ENCODE data around the gene ZFPL1.
A peak's percentile ranks its signal among the peaks of the same experiment; 100 is the strongest.

ZFPL1 gene

GRCh38 chr11:65119670-65119995 lies 35.6 kb downstream of the ZFPL1 start:
- no peak overlapping the region for H3K4me3 ChIP-seq (ENCODE audit: low read length)
- TF ChIP-seq ZNF274 (IDR thresholded peaks at IDR 0.05; ENCODE audit: low read depth, low read length), result no peak

- TF ChIP-seq ZNF274 (IDR thresholded peaks at IDR 0.05; ENCODE audit: low read depth, low read length), result no peak
- peak overlapping the region; percentile 76 for H3K4me3 ChIP-seq (ENCODE audit: low read length)
Measured at GRCh38 chr11:65120831-65121230, 36.8 kb downstream of the ZFPL1 start.

- no peak for TF ChIP-seq ZNF274 (IDR thresholded peaks at IDR 0.05; ENCODE audit: low read depth, low read length)
- H3K4me3 ChIP-seq (ENCODE audit: low read length), result peak overlapping the region; percentile 76
Measured at GRCh38 chr11:65121447-65121864, 37.4 kb downstream of the ZFPL1 start.

GRCh38 chr11:65121865-65122696 lies 38.1 kb downstream of the ZFPL1 start, which contains the start of the genes FAU and MRPL49:
Gene FAU, minus strand, starts transcription at chr11:65122134. Its CDS starts 321 bp downstream, at chr11:65121813.
Gene MRPL49, plus strand, starts transcription at chr11:65122321. Its CDS starts 26 bp downstream, at chr11:65122347.
- peak within 1 kb of the TSS; percentile 76 for H3K4me3 ChIP-seq (ENCODE audit: low read length)
- TF ChIP-seq ZNF274 (IDR thresholded peaks at IDR 0.05; ENCODE audit: low read depth, low read length), result no peak

DNA sequence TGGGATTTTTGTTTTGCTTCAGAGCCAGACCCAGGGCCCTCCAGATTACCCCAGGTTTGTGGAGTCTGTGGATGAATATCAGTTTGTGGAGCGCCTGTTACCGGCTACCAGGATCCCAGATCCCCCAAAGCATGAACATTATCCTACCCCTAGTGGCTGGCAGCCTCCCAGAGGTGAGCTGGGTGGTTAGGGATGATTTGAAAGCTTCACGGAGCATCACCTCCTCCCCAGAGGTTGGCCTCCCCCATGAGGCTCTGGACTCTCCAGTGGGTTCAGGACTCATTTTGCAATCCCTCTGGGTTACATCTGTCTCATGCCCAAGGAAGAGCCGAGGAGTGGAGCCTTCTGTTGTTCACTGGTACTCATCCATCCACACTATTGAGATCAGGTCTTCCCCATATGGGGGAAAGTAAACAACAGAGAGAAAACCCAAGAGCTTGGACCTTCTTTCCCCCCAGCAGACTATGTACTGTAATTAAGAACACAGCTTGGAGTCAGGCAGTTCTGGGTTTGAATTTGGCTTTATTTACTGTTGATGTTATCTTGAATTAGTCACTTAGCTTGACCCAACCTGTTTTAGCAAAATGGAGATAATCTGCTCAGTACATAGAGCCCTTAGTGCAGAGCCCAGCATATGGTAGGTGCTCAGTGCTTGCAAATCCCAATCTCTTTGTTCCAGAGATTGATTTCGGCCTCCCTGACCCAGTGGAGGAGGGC lies 40.6 kb downstream of the ZFPL1 start:
- no peak overlapping the region for H3K4me3 ChIP-seq (ENCODE audit: low read length)
- TF ChIP-seq ZNF274 (IDR thresholded peaks at IDR 0.05; ENCODE audit: low read depth, low read length), result no peak

GRCh38 chr11:65125197-65126056 lies 41.4 kb downstream of the ZFPL1 start:
- no peak overlapping the region for H3K4me3 ChIP-seq (ENCODE audit: low read length)
- TF ChIP-seq ZNF274 (IDR thresholded peaks at IDR 0.05; ENCODE audit: low read depth, low read length), result no peak

- no peak overlapping the region for H3K4me3 ChIP-seq (ENCODE audit: low read length)
- TF ChIP-seq ZNF274 (IDR thresholded peaks at IDR 0.05; ENCODE audit: low read depth, low read length), result no peak
Measured at GRCh38 chr11:65126624-65127274, 42.7 kb downstream of the ZFPL1 start.

- TF ChIP-seq ZNF274 (IDR thresholded peaks at IDR 0.05; ENCODE audit: low read depth, low read length), result no peak
- no peak overlapping the region for H3K4me3 ChIP-seq (ENCODE audit: low read length)
Measured at GRCh38 chr11:65127473-65128181, 43.6 kb downstream of the ZFPL1 start.

- H3K4me3 ChIP-seq (ENCODE audit: low read length), result no peak overlapping the region
- TF ChIP-seq ZNF274 (IDR thresholded peaks at IDR 0.05; ENCODE audit: low read depth, low read length), result no peak
Measured at GRCh38 chr11:65128182-65129145, 44.4 kb downstream of the ZFPL1 start.

DNA sequence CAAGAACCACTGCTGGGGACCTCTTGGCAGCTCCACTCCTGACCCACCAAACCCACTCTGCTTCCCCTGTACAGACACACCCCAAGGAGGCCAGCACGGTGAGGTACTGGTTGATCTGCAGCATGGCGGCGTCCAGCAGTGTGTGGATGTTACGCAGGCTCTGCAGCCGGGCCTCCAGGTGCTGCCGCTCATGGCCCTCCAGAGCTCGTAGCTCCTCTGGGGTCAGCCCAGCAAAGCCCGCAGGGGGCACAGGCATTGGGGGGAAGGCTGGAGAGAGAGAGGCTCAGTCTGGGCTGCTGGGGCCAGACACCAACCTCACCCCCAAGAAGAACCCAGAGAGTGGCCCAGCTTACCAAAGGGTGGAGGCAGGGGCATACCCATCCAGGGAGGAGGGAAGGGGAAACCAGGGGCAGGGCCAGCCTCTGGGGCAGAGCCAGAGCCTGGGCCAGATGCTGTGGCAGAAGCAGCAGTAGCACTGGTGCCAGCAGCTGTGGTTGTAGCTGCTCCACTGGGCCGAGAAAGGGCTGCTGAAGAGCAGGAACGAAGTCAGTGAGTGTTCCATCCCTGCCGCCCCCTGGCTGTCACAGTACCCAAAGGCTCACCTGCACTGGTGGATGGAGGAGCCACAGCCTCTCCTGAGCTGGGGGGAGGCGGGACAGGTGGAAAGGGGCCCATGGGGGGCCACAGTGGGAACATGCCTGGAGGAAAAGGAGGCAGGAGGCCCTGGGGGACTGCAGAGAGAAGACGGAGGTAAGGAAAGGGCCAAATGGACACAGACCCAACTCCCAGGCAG lies 45.8 kb downstream of the ZFPL1 start:
- no peak for TF ChIP-seq ZNF274 (IDR thresholded peaks at IDR 0.05; ENCODE audit: low read depth, low read length)
- no peak overlapping the region for H3K4me3 ChIP-seq (ENCODE audit: low read length)

DNA sequence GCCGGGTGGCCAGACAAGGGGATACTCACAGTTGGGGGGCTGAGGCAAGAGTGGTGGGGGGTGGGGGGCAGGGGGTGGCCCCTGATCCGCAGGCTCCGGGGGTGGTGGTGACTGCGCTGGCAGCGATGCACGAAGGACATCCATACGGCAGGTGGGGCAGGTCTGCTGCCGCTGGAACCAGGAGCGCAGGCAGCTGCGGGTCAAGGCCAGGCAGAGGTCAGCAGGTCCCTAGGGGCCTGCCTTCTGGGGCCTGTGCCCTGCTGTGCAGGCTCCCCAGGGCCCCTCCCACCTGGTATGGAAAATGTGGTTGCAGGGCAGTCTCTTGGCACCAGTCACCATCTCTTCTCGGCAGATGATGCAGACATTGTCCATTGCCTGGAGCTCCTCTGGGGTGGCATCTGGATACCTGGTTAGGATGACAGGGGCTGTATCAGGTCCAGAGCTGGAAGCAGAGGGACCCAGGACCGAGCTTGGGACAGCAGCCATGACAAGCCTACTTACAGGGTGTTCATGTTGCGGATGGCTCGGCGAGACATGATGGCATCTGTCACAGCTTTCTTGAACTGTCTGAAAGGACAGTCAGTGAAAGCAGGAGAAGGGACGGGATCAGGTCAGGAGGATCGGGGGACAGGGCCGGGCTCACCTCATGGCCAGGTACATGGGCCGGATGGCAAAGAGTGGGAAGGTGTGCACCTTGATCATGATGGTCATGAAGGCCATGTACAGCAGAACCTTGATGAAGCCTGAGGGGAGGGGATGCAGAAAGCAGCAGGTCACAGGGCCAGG lies 46.8 kb downstream of the ZFPL1 start:
- H3K4me3 ChIP-seq (ENCODE audit: low read length), result no peak overlapping the region; the same call in 1 of the 2 replicates
- no peak for TF ChIP-seq ZNF274 (IDR thresholded peaks at IDR 0.05; ENCODE audit: low read depth, low read length)

Measured in GM08714 (cell line).